ENCODE data around the gene ZPBP. TPM values are rescaled to one million over a fixed set of nuclear protein-coding genes. Genes with fewer than 3 reads are reported as not detected.
"Not testable (repeated sequence)": the region's sequence is repeated elsewhere in the genome, so short reads cannot be mapped to it uniquely, and the experiment has no call there.

The ZPBP gene
- total RNA-seq, 1 donor from 2014 or later = not detected

- DNase-seq (ENCODE audit: low read depth, low spot score) = not testable (repeated sequence)
These were observed 51.9 kb downstream of the ZPBP start for GRCh38 chr7:50041165-50041564.

- no peak for DNase-seq (ENCODE audit: low read depth, low spot score)
These were observed 56.0 kb downstream of the ZPBP start for GRCh38 chr7:50037086-50037485.

GRCh38 chr7:50022991-50023390, 70.1 kb downstream of the ZPBP start:
- no peak for DNase-seq (ENCODE audit: low read depth, low spot score)

DNA sequence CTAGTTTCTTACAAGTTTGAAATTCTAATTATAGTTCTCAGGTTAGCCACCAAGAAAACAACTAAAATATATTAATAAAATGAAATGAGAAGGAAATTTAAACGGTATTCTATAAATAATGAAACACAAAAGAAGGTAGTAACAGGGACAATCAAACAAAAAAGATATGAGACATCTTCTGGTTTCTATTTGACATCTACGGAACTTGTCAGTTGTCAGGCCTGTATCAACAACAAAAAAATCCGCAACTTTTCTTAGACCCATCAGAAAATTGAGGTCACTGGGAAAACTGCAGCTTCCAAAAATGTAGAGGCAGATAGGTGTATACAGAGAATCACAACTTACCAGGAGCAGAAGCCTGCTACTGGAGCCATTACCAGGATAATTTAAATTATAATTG, 70.6 kb downstream of the ZPBP start:
- no peak for DNase-seq (ENCODE audit: low read depth, low spot score)

DNA sequence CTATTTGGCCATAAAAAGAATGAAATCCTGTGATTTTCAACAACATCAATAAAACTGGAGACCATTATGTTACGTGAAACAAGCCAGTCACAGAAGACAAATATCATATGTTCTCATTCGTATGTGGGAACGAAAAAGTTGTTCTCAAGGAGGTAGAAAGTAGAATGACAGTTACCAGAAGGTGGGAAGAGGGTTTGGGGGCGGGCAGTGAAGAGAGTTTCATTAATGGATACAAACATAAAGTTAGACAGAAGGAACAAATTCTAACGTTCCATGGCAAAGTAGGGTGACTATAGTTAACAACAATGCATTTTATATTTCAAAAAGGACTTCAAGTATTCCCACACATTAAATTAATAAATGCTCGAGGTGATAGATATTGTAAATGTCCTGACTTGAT, 97.4 kb downstream of the ZPBP start:
- no peak for DNase-seq (ENCODE audit: low read depth, low spot score)

DNA sequence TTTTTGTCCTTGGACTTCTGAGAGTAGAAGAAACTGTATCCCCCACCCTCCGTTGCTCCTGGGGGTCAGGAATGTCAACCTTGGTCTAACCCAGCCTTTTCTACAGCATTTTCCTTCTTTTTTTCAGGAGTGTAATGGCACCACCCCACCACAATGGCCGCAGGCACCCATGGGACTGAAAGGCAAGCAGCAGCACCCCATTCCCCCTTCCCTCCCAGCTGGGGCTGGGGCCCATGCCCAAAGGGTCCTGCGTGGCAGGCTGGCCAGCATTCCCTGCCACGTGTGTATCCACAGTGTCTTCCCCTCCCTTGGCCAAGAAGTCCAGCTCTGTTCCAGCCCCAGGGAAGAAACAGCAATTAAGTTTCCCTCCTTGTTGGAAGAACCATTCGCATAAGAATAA, 106.9 kb downstream of the ZPBP start:
- no peak for DNase-seq (ENCODE audit: low read depth, low spot score)

DNA sequence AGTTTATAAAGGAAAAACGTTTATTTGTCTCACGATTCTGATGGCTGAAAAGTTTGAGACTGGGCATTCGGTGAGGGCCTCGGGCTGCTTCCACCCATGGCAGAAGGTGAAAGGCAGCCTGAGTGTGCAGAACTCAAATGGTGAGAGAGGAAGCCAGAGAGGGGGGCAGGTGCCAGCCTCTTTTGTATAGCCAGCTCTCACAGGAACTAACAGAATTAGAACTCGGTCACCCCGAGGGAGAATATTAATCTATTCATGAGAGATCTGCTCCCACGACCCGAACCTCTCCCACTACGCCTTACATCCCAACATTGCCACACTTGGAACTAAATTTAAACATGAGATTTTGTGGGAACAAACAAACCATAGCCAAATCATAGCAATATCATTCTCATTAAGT, 112.6 kb downstream of the ZPBP start:
- no peak for DNase-seq (ENCODE audit: low read depth, low spot score)

DNA sequence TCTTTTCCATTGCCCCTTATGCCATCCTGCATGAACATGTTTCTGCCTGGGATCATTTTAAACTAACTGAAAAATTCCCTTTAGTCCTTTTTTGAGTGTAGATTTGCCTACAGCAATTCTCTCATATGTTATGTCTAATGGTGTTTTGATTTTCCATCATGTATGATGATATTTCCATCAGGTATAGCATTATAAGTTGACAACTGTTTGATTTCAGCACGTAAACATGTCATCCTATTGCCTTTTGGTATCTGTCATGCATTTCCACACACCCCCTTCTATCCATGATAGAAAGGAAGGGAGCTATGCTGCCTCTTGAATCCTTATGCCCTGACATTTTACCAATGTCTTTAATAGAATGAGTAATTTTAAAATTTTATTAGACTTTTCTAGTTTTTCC, 116.8 kb downstream of the ZPBP start:
- DNase-seq (ENCODE audit: low read depth, low spot score) = no peak

- no peak for DNase-seq (ENCODE audit: low read depth, low spot score)
These were observed 119.0 kb downstream of the ZPBP start for GRCh38 chr7:49974035-49974434.

DNA sequence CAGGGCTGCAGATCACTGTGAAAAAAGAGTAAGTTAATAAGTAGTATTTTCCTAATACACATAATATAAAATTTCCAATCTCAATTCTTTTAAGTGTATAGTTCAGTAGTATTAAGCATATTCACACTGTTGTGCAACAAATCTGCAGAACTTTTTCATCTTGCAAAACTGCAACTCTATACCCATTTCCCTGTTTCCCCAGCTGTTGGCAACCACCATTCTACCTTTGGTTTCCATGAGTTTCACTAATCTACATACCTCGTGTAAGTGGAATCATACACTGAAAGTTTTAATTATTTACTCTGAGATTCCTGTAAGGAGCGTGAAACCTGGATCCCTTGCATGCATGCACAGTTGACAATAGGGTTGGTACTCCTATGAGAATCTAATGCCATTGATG, 155.4 kb downstream of the ZPBP start:
- DNase-seq (ENCODE audit: low read depth, low spot score) = no peak

DNA sequence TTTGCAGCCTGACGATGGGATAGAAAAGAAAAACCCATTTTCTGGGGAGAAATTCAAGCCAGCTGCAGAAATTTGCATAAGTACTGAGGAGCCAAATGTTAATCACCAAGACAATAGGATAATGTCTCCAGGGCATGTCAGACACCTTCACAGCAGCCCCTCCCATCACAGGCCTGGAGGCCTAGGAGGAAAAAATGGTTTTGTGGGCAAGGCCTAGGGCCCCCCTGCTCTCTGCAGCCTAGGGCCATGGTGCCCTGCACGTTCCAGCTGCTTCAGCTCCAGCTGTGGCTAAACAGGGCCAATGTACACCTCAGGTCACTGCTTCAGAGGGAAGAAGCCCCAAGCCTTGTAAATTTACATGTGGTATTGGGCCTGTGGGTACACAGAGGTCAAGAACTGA, 161.4 kb downstream of the ZPBP start:
- no peak for DNase-seq (ENCODE audit: low read depth, low spot score)

- no peak for DNase-seq (ENCODE audit: low read depth, low spot score)
These were observed 164.3 kb downstream of the ZPBP start for GRCh38 chr7:49928787-49929186.

- no peak for DNase-seq (ENCODE audit: low read depth, low spot score)
These were observed 165.4 kb downstream of the ZPBP start for GRCh38 chr7:49927631-49928030.

- no peak for DNase-seq (ENCODE audit: low read depth, low spot score)
These were observed 166.3 kb downstream of the ZPBP start for GRCh38 chr7:49926720-49927119.

- no peak for DNase-seq (ENCODE audit: low read depth, low spot score)
These were observed 181.1 kb downstream of the ZPBP start for GRCh38 chr7:49911909-49912308.

- no peak for DNase-seq (ENCODE audit: low read depth, low spot score)
These were observed 198.5 kb downstream of the ZPBP start for GRCh38 chr7:49894543-49894942.

DNA sequence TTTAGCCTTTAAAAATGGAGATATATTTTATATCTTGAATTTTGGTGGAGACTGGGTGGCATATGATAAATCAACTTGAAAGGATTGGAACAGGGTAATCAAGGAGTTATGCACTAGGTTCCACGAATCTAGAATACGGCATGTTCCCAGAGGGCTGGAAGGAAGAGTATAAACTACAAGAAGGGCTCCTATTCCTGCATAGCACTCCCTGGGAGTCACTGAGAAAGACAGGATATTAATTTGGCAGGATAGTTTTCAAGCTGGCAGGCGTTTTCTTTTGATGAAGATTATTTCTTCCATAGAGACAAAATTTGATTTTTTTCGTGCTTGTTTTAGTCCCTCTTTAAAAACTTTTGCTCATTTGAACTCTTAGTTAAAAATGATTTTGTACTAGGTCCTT, 199.9 kb downstream of the ZPBP start:
- DNase-seq (ENCODE audit: low read depth, low spot score) = no peak

DNA sequence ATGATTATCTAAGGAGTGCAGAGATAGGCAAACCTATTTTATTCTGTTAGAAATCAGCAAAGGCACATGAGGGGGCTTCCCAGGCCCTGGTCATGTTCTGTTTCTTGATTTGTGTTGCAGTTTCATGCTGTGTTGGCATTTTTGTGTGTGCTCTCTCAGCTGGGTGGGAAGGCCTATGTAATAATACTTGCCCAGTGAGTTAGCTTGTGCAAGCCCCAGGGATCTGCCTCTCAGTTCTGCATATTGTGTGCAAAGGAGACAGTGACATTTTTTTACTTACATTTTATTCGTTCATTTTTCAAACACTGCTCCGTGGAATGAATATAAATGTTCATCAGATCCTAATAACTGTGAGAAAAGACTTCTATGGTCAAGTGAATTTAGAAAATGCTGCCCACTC, 200.6 kb downstream of the ZPBP start:
- no peak for DNase-seq (ENCODE audit: low read depth, low spot score)

Other genes starting within 250 kb of the ZPBP start
- under 0.01 TPM in 1 of 2 replicates, not detected in the other for gene IKZF1, start 211.5 kb upstream of the ZPBP start, total RNA-seq

All from pulmonary artery endothelial cell (primary cell).